HCT116 (cell line): Measurements from ENCODE around the gene HYLS1. TPM values are rescaled to one million over a fixed set of nuclear protein-coding genes. Genes with fewer than 3 reads are reported as not detected.

Experiments
- ATAC-seq: fragments of 200-7000 bp; cut with Tn5 transposase; 2 replicates; pipeline ENCODE4 v1.9.1; 2020; ENCODE audit warnings: mild to moderate bottlenecking, moderate library complexity
- BruUV-seq: library from RNA; stranded (reverse); fragments of 400-500 nt; replicated peaks from 2 replicates; lab custom pipeline; 2021; lab: Mats Ljungman, UMichigan
- CTCF ChIA-PET: fragments of 300-600 bp; sonication (Branson Sonifier 250); formaldehyde crosslinking; loops from one replicate; lab custom pipeline; 2021; ENCODE audit warnings: antibody characterized with exemption; lab: Charles Lee
- POLR2A ChIA-PET: fragments of 300-600, 350-600 bp; sonication (Branson Sonifier 250); formaldehyde crosslinking; loops from one replicate; lab custom pipeline; 2021; ENCODE audit warnings: antibody characterized with exemption; lab: Charles Lee
- RAD21 ChIA-PET, 2 experiments: fragments of 300-600 bp; sonication (Branson Sonifier 250); formaldehyde crosslinking; loops; one replicate each; lab custom pipeline; 2023; ENCODE audit warnings: low total read pairs in 2 of 2; ENCODE audit not compliant: uncharacterized antibody in 2 of 2, unreplicated experiment in 2 of 2, low non-redundant PET in 1 of 2; lab: Charles Lee
- DNase-seq: peaks from one replicate; pipeline ENCODE4 v3.0.0-alpha.2; 2010; ENCODE audit warnings: low read depth, low spot score
- H2AFZ ChIP-seq: fragments of 200-600 bp; shearing (Covaris generic), sonication (generic); 2 replicates; pipeline ENCODE4 v1.6.1; 2017; ENCODE audit warnings: low read depth, mixed run types, mixed read lengths, antibody characterized with exemption, low read length; ENCODE audit not compliant: poor library complexity, severe bottlenecking
- H3K27ac ChIP-seq: 2 replicates; pipeline ENCODE4 v1.5.1; 2012; ENCODE audit warnings: low read depth, low read length
- H3K27me3 ChIP-seq: fragments of 200-600 bp; sonication (generic); 2 replicates; pipeline ENCODE4 v1.6.1; 2016; ENCODE audit warnings: mixed run types, low read length, mixed read lengths; ENCODE audit not compliant: insufficient read depth
- H3K36me3 ChIP-seq, 2 experiments: fragments of 200-500 bp in 1 of 2; fragments of 200-600 bp in 1 of 2; sonication (Bioruptor generic) in 1 of 2; sonication (generic) in 1 of 2; 2 replicates each; pipeline versions ENCODE4 v1.5.1 to v1.6.1; 2014 to 2016; ENCODE audit warnings: low read length in 2 of 2, inconsistent platforms in 1 of 2, mixed read lengths in 1 of 2, mixed run types in 1 of 2; ENCODE audit not compliant: insufficient read depth in 2 of 2, control insufficient read depth in 1 of 2
- H3K4me1 ChIP-seq, 2 experiments: fragments of 200-600 bp in 1 of 2; sonication (generic) in 1 of 2; 2 replicates each; pipeline versions ENCODE4 v1.5.1 to v1.6.1; 2012 to 2017; ENCODE audit warnings: low read length in 2 of 2, inconsistent platforms in 1 of 2, mild to moderate bottlenecking in 1 of 2, mixed read lengths in 1 of 2, mixed run types in 1 of 2, moderate library complexity in 1 of 2; ENCODE audit not compliant: insufficient read depth in 2 of 2, control insufficient read depth in 1 of 2
- H3K4me2 ChIP-seq: fragments of 200-600 bp; sonication (generic); 2 replicates; pipeline ENCODE4 v1.6.1; 2017; ENCODE audit warnings: mixed run types, low read length, mixed read lengths
- H3K4me3 ChIP-seq, 2 experiments: fragments of 200-600 bp in 1 of 2; sonication (generic) in 1 of 2; replicated peaks in 1 of 2; 2 replicates each; pipeline ENCODE4 v1.5.1; 2011 to 2016; ENCODE audit warnings: low read length in 2 of 2, control low read depth in 1 of 2, low read depth in 1 of 2, mild to moderate bottlenecking in 1 of 2, mixed read lengths in 1 of 2, mixed run types in 1 of 2
- H3K79me2 ChIP-seq: fragments of 200-600 bp; sonication (generic); 2 replicates; pipeline ENCODE4 v1.6.1; 2017; ENCODE audit warnings: mild to moderate bottlenecking, mixed run types, low read length, moderate library complexity, mixed read lengths; ENCODE audit not compliant: insufficient read depth
- H3K9ac ChIP-seq: fragments of 200-600 bp; sonication (generic); 2 replicates; pipeline ENCODE4 v1.6.1; 2016; ENCODE audit warnings: low read length, mixed read lengths
- H3K9me2 ChIP-seq: fragments of 200-600 bp; sonication (generic), shearing (Covaris generic); 2 replicates; pipeline ENCODE4 v1.6.1; 2017; ENCODE audit warnings: mixed run types, mild to moderate bottlenecking, moderate library complexity; ENCODE audit not compliant: insufficient read depth
- H3K9me3 ChIP-seq, 2 experiments: fragments of 200-500 bp in 1 of 2; fragments of 200-600 bp in 1 of 2; sonication (Bioruptor generic) in 1 of 2; sonication (generic) in 1 of 2; 2 replicates each; pipeline ENCODE4 v1.6.1; 2014 to 2017; ENCODE audit warnings: low read length in 2 of 2, mixed read lengths in 2 of 2, inconsistent platforms in 1 of 2, low read depth in 1 of 2, mild to moderate bottlenecking in 1 of 2, mixed run types in 1 of 2, moderate library complexity in 1 of 2; ENCODE audit not compliant: control insufficient read depth in 1 of 2, insufficient read depth in 1 of 2
- H4K20me1 ChIP-seq: fragments of 200-600 bp; sonication (generic), shearing (Covaris generic); 2 replicates; pipeline ENCODE4 v1.6.1; 2017; ENCODE audit warnings: mixed run types, mild to moderate bottlenecking, moderate library complexity; ENCODE audit not compliant: insufficient read depth
- CBX3 ChIP-seq: IDR thresholded peaks from 2 replicates; pipeline ENCODE4 v1.6.1; 2012; ENCODE audit warnings: low read depth
- CEBPB ChIP-seq: IDR thresholded peaks from 2 replicates; pipeline ENCODE4 v1.6.1; 2012; ENCODE audit warnings: low read depth
- EGR1 ChIP-seq: IDR thresholded peaks from 2 replicates; pipeline ENCODE4 v1.6.1; 2012; ENCODE audit warnings: low read depth
- EZH2phosphoT487 ChIP-seq: fragments of 200-600 bp; IDR thresholded peaks from 2 replicates; pipeline ENCODE4 v1.6.1; 2018; ENCODE audit warnings: antibody characterized with exemption, borderline replicate concordance
- FOSL1 ChIP-seq: IDR thresholded peaks from 2 replicates; pipeline ENCODE4 v1.6.1; 2012; ENCODE audit warnings: low read depth
- JUND ChIP-seq: IDR thresholded peaks from 2 replicates; pipeline ENCODE4 v1.6.1; 2012
- POLR2A ChIP-seq: IDR thresholded peaks from 2 replicates; pipeline ENCODE4 v1.7.0; 2011; ENCODE audit warnings: borderline replicate concordance; ENCODE audit not compliant: insufficient read depth, insufficient read length; ENCODE audit errors: extremely low read depth
- POLR2AphosphoS5 ChIP-seq: IDR thresholded peaks from 2 replicates; pipeline ENCODE4 v1.6.1; 2011; ENCODE audit warnings: mild to moderate bottlenecking, low read depth, low read length, moderate library complexity
- RAD21 ChIP-seq: IDR thresholded peaks from 2 replicates; pipeline ENCODE4 v1.6.1; 2012; ENCODE audit warnings: low read depth, mild to moderate bottlenecking
- SIN3A ChIP-seq: IDR thresholded peaks from 2 replicates; pipeline ENCODE4 v1.6.1; 2012; ENCODE audit warnings: low read depth
- SP1 ChIP-seq: IDR thresholded peaks from 2 replicates; pipeline ENCODE4 v1.6.1; 2012; ENCODE audit warnings: low read depth
- SRF ChIP-seq: IDR thresholded peaks from 2 replicates; pipeline ENCODE4 v1.6.1; 2012; ENCODE audit warnings: low read depth
- YY1 ChIP-seq: IDR thresholded peaks from 2 replicates; pipeline ENCODE4 v1.6.1; 2011; ENCODE audit warnings: low read length, low read depth, moderate library complexity, mild to moderate bottlenecking; ENCODE audit not compliant: insufficient replicate concordance; ENCODE audit errors: extremely low read depth
- ZFX ChIP-seq: fragments of 450-650 bp; IDR thresholded peaks from 2 replicates; pipeline ENCODE4 v1.6.1; 2017
- ZNF274 ChIP-seq: fragments of 200-500 bp; sonication (Bioruptor generic); IDR thresholded peaks from 2 replicates; pipeline ENCODE4 v1.6.1; 2014; ENCODE audit warnings: mild to moderate bottlenecking, low read depth, low read length, inconsistent platforms
- intact Hi-C: fragments of 100-400 bp; cut with micrococcal nuclease; formaldehyde crosslinking; loops from 2 replicates; pipeline ENCODE4 v1.10.0; 2022
- total RNA-seq: library from RNA; stranded (reverse); gene quantifications from one replicate; pipeline ENCODE4 v1.2.1, GENCODE V29; 2021; ENCODE audit not compliant: unreplicated experiment
- TF ChIP-seq, protein P1 (sequence below): IDR thresholded peaks from 2 replicates; pipeline ENCODE4 v1.6.1; 2012
- TF ChIP-seq, protein P2 (sequence below): IDR thresholded peaks from 2 replicates; pipeline ENCODE4 v1.6.1; 2011; ENCODE audit warnings: mild to moderate bottlenecking, low read length, moderate library complexity; ENCODE audit not compliant: insufficient replicate concordance; ENCODE audit errors: extremely low read depth
- TF ChIP-seq, protein P3 (sequence below), 3 experiments: fragments of 200-600 bp in 1 of 3; sonication (generic) in 1 of 3; IDR thresholded peaks in 2 of 3; conservative IDR thresholded peaks in 1 of 3; 2 replicates each; pipeline ENCODE4 v1.5.1; 2012 to 2017; ENCODE audit warnings: low read depth in 2 of 3, low read length in 2 of 3, antibody characterized with exemption in 1 of 3, borderline replicate concordance in 1 of 3, control low read depth in 1 of 3, mild to moderate bottlenecking in 1 of 3, mixed read lengths in 1 of 3, mixed run types in 1 of 3, moderate library complexity in 1 of 3; ENCODE audit not compliant: insufficient read depth in 1 of 3
- TF ChIP-seq, protein P4 (sequence below): IDR thresholded peaks from 2 replicates; pipeline ENCODE4 v1.6.1; 2012
- TF ChIP-seq, protein P5 (sequence below): IDR thresholded peaks from 2 replicates; pipeline ENCODE4 v1.6.1; 2012; ENCODE audit warnings: low read depth

The HYLS1 gene
- total RNA-seq, 1 experiment from 2014 or later = 18.9 TPM

DNA sequence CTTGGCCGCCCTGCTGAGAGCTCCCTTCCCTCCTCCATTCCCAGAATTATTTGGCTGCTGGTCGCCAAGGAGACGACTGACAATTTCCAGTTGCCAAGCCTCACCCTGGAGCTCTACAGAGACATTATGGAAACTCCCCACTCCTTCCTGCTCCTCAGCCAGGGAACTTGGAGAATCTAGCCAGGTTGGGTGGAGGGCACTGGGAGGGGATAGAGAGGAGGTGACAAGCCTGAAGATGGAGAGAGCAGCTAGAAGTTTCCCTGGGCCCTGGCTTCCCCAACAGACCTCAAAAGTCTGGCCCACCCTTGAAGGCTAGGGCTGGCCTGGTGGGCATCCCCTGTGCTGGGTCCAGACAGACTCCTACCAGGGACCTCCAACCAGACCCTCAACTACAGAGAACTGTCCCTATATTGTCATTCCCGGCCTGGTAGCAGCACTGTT is 51.6 kb downstream of the HYLS1 start:
- H3K79me2 ChIP-seq = no peaks in the 10 kb centered on the region
- H3K9ac ChIP-seq = no peak overlapping the region
- ATAC-seq (no peak), DNase-seq (no peak)
- no peak overlapping the region for H2AFZ ChIP-seq
- no peaks in the 10 kb centered on the region for H4K20me1 ChIP-seq
- no TSS peak for BruUV-seq
- RAD21 ChIA-PET = no interaction called here
- H3K9me2 ChIP-seq = no peaks in the 10 kb centered on the region
- H3K27me3 ChIP-seq = no peaks in the 10 kb centered on the region
- CTCF ChIA-PET = interaction anchor here (1.9 kb wide), 1 partner anchor 255 kb away, joined by 5 read pairs; no protein-coding TSS in a partner anchor
- peaks cover 0 to 12% of the 10 kb centered on the region in 2 experiments; a peak in 2 of 4 replicates for H3K4me1 ChIP-seq
- POLR2A ChIA-PET = no interaction called here
- no peaks in the 10 kb centered on the region for H3K9me3 ChIP-seq
- H3K27ac ChIP-seq = no peak overlapping the region
- H3K36me3 ChIP-seq = no peaks in the 10 kb centered on the region
- no peak overlapping the region for H3K4me3 ChIP-seq
- no peak overlapping the region for H3K4me2 ChIP-seq
- no peak for TF ChIP-seq POLR2AphosphoS5
- no peak for TF ChIP-seq CBX3
- no peak for TF ChIP-seq CEBPB
- no peak for TF ChIP-seq EZH2phosphoT487
- TF ChIP-seq SRF = no peak
- TF ChIP-seq EGR1 = no peak
- no peak for TF ChIP-seq ZNF274
- TF ChIP-seq, protein P1, sequence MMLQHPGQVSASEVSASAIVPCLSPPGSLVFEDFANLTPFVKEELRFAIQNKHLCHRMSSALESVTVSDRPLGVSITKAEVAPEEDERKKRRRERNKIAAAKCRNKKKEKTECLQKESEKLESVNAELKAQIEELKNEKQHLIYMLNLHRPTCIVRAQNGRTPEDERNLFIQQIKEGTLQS = no peak
- TF ChIP-seq POLR2A = no peak
- TF ChIP-seq, protein P2, sequence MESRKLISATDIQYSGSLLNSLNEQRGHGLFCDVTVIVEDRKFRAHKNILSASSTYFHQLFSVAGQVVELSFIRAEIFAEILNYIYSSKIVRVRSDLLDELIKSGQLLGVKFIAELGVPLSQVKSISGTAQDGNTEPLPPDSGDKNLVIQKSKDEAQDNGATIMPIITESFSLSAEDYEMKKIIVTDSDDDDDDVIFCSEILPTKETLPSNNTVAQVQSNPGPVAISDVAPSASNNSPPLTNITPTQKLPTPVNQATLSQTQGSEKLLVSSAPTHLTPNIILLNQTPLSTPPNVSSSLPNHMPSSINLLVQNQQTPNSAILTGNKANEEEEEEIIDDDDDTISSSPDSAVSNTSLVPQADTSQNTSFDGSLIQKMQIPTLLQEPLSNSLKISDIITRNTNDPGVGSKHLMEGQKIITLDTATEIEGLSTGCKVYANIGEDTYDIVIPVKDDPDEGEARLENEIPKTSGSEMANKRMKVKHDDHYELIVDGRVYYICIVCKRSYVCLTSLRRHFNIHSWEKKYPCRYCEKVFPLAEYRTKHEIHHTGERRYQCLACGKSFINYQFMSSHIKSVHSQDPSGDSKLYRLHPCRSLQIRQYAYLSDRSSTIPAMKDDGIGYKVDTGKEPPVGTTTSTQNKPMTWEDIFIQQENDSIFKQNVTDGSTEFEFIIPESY = no peak
- TF ChIP-seq, protein P3, sequence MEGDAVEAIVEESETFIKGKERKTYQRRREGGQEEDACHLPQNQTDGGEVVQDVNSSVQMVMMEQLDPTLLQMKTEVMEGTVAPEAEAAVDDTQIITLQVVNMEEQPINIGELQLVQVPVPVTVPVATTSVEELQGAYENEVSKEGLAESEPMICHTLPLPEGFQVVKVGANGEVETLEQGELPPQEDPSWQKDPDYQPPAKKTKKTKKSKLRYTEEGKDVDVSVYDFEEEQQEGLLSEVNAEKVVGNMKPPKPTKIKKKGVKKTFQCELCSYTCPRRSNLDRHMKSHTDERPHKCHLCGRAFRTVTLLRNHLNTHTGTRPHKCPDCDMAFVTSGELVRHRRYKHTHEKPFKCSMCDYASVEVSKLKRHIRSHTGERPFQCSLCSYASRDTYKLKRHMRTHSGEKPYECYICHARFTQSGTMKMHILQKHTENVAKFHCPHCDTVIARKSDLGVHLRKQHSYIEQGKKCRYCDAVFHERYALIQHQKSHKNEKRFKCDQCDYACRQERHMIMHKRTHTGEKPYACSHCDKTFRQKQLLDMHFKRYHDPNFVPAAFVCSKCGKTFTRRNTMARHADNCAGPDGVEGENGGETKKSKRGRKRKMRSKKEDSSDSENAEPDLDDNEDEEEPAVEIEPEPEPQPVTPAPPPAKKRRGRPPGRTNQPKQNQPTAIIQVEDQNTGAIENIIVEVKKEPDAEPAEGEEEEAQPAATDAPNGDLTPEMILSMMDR (IDR thresholded peaks at IDR 0.05 in 2 of 3, conservative IDR thresholded peaks at IDR 0.05 in 1 of 3; ENCODE audit: borderline replicate concordance in 1 of 3, insufficient read depth in 1 of 3, low read depth in 2 of 3, low read length in 2 of 3) = no peak
- TF ChIP-seq, protein P4, sequence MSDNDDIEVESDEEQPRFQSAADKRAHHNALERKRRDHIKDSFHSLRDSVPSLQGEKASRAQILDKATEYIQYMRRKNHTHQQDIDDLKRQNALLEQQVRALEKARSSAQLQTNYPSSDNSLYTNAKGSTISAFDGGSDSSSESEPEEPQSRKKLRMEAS = no peak
- TF ChIP-seq JUND = no peak
- no peak for TF ChIP-seq ZFX
- no peak for TF ChIP-seq RAD21
- no peak for TF ChIP-seq SIN3A
- TF ChIP-seq YY1 = no peak
- TF ChIP-seq, protein P5, sequence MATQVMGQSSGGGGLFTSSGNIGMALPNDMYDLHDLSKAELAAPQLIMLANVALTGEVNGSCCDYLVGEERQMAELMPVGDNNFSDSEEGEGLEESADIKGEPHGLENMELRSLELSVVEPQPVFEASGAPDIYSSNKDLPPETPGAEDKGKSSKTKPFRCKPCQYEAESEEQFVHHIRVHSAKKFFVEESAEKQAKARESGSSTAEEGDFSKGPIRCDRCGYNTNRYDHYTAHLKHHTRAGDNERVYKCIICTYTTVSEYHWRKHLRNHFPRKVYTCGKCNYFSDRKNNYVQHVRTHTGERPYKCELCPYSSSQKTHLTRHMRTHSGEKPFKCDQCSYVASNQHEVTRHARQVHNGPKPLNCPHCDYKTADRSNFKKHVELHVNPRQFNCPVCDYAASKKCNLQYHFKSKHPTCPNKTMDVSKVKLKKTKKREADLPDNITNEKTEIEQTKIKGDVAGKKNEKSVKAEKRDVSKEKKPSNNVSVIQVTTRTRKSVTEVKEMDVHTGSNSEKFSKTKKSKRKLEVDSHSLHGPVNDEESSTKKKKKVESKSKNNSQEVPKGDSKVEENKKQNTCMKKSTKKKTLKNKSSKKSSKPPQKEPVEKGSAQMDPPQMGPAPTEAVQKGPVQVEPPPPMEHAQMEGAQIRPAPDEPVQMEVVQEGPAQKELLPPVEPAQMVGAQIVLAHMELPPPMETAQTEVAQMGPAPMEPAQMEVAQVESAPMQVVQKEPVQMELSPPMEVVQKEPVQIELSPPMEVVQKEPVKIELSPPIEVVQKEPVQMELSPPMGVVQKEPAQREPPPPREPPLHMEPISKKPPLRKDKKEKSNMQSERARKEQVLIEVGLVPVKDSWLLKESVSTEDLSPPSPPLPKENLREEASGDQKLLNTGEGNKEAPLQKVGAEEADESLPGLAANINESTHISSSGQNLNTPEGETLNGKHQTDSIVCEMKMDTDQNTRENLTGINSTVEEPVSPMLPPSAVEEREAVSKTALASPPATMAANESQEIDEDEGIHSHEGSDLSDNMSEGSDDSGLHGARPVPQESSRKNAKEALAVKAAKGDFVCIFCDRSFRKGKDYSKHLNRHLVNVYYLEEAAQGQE = no peak
- TF ChIP-seq SP1 = no peak
- TF ChIP-seq FOSL1 = no peak
- TF ChIP-seq, all 23 proteins: peak for 0
- intact Hi-C loops = no loop called here
